Endothelial cell of umbilical vein (primary cell): ENCODE data around the gene LILRA6. TPM values are rescaled to one million over a fixed set of nuclear protein-coding genes. Genes with fewer than 3 reads are reported as not detected.
"Not testable (repeated sequence)": the region's sequence is repeated elsewhere in the genome, so short reads cannot be mapped to it uniquely, and the experiment has no call there.

Experiments used
- BruUV-seq: library from RNA; stranded (reverse); fragments of 400-500 nt; replicated peaks from 2 replicates; lab custom pipeline; 2021; lab: Mats Ljungman, UMichigan
- CTCF ChIA-PET: fragments of 300-600, 350-600 bp; sonication (Branson Sonifier 250); formaldehyde crosslinking; loops from one replicate; lab custom pipeline; 2021; ENCODE audit warnings: antibody characterized with exemption, inconsistent platforms; lab: Charles Lee
- POLR2A ChIA-PET: fragments of 300-600, 350-600 bp; sonication (Branson Sonifier 250); formaldehyde crosslinking; loops from one replicate; lab custom pipeline; 2021; ENCODE audit warnings: antibody characterized with exemption, inconsistent platforms; lab: Charles Lee
- DNase-seq: peaks from one replicate; pipeline ENCODE4 v3.0.0-alpha.2; 2011; ENCODE audit warnings: low read depth, low spot score
- FAIRE-seq: peaks from 2 replicates; lab custom pipeline; 2011; peaks lifted over from hg19 to GRCh38; lab: Jason Lieb, UNC
- H2AFZ ChIP-seq: 2 replicates; pipeline ENCODE4 v1.6.0; 2012; ENCODE audit warnings: low read depth, low read length, control low read depth, inconsistent platforms
- H3K27ac ChIP-seq: 2 replicates; pipeline ENCODE4 v1.5.1; 2011; ENCODE audit warnings: low read depth, mild to moderate bottlenecking, control low read depth, low read length, moderate library complexity; ENCODE audit not compliant: insufficient read depth
- H3K27me3 ChIP-seq, 2 experiments: 2 replicates each; pipeline versions ENCODE4 v1.6.0 to v1.6.1; 2011; ENCODE audit warnings: low read length in 2 of 2, mixed read lengths in 1 of 2; ENCODE audit not compliant: control insufficient read depth in 2 of 2, insufficient read depth in 2 of 2
- H3K36me3 ChIP-seq, 2 experiments: 2 replicates in 1 of 2; 3 replicates in 1 of 2; pipeline ENCODE4 v1.5.1; 2011; ENCODE audit warnings: low read length in 2 of 2, mild to moderate bottlenecking in 1 of 2, moderate library complexity in 1 of 2; ENCODE audit not compliant: control insufficient read depth in 2 of 2, insufficient read depth in 2 of 2; ENCODE audit errors: extremely low read depth in 1 of 2
- H3K4me1 ChIP-seq: 3 replicates; pipeline ENCODE4 v1.5.1; 2011; ENCODE audit warnings: mild to moderate bottlenecking, low read length; ENCODE audit not compliant: control insufficient read depth, insufficient read depth; ENCODE audit errors: extremely low read depth
- H3K4me2 ChIP-seq: 2 replicates; pipeline ENCODE4 v1.6.1; 2011; ENCODE audit warnings: low read length, control low read depth, mixed read lengths; ENCODE audit not compliant: insufficient read depth
- H3K4me3 ChIP-seq, 3 experiments: fragments of 200-600 bp in 1 of 3; sonication (generic), shearing (Covaris generic) in 1 of 3; replicated peaks in 1 of 3; 2 replicates each; pipeline ENCODE4 v1.5.1; 2011 to 2016; ENCODE audit warnings: control low read depth in 3 of 3, low read length in 3 of 3, mild to moderate bottlenecking in 2 of 3, inconsistent platforms in 1 of 3, low read depth in 1 of 3, moderate library complexity in 1 of 3; ENCODE audit not compliant: insufficient read depth in 1 of 3
- H3K79me2 ChIP-seq: 2 replicates; pipeline ENCODE4 v1.6.0; 2012; ENCODE audit warnings: low read length, inconsistent platforms; ENCODE audit not compliant: control insufficient read depth, insufficient read depth
- H3K9ac ChIP-seq: replicated peaks from 2 replicates; pipeline ENCODE3; 2011; ENCODE audit warnings: low read length, control low read depth; ENCODE audit not compliant: insufficient read depth; ENCODE audit errors: extremely low read depth
- H3K9me1 ChIP-seq: replicated peaks from 3 replicates; pipeline ENCODE4 v1.6.0; 2011; ENCODE audit warnings: mild to moderate bottlenecking, low read length; ENCODE audit not compliant: control insufficient read depth, insufficient read depth; ENCODE audit errors: extremely low read depth
- H3K9me3 ChIP-seq: replicated peaks from 2 replicates; pipeline ENCODE4 v1.5.1; 2012; ENCODE audit warnings: low read length, inconsistent platforms; ENCODE audit not compliant: control insufficient read depth, insufficient read depth
- H4K20me1 ChIP-seq: replicated peaks from 2 replicates; pipeline ENCODE3; 2011; ENCODE audit warnings: mild to moderate bottlenecking, low read length; ENCODE audit not compliant: control insufficient read depth, insufficient read depth; ENCODE audit errors: extremely low read depth
- dilution Hi-C: fragments of 300-500 bp; cut with MboI; formaldehyde crosslinking; loops from one replicate; pipeline ENCODE4 v1.15.0; 2019; ENCODE audit warnings: low sequenced_read_pairs; ENCODE audit not compliant: extremely low pct_ligation_motif_present
- intact Hi-C: fragments of 100-400 bp; cut with micrococcal nuclease; formaldehyde crosslinking; loops from one replicate; pipeline ENCODE4 v1.10.0; 2022
- polyA plus RNA-seq, 4 experiments: library from polyadenylated mRNA; depleted of rRNA in 3 of 4; stranded (reverse) in 3 of 4; unstranded in 1 of 4; fragments of >200 nt; gene quantifications; 2 replicates each; pipeline versions ENCODE4 v1.2.1 to v1.2.3, GENCODE V29; 2011 to 2012; ENCODE audit warnings: missing spikeins in 1 of 4
- total RNA-seq: library from RNA; stranded (reverse); gene quantifications from 2 replicates; pipeline ENCODE4 v1.2.3, GENCODE V29; 2021

LILRA6 gene
- total and polyA plus RNA-seq, 2 donors (not counting 3 experiments of a cell fraction or from before 2014, with no cell fraction given): not detected

DNA sequence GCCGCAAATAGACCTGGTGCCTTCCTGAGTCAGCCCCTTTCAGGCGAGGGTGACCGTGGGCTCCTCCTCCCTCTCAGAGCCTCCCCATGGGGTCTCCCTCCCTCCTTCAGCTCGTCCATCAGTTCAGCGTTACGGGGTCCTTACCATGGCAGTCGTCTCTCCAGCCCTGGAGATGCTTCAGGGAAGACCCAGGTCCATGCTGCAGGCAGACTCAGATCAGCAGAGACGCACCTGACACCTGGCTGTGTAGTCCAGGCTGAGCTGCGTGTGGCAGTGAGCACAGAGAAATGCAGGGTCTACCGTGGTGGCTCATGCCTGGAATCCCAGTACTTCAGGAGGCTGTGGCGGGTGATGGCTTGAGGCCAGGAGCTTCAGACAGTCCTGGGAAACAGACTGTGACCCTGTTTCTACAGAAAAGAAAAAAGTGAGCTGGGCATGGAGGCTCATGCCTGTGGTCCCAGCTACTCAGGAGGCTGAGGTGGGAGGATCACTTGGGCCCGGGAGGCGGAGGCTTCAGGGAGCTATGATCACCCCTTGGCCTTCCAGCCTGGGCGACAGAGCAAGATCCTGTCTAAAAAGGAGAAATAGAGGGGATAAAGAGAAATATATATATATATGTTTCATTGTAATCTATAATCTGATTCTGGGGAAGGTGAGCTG lies 19.2 kb downstream of the LILRA6 start:
- POLR2A ChIA-PET, dilution Hi-C loops, BruUV-seq: not testable (repeated sequence)

DNA sequence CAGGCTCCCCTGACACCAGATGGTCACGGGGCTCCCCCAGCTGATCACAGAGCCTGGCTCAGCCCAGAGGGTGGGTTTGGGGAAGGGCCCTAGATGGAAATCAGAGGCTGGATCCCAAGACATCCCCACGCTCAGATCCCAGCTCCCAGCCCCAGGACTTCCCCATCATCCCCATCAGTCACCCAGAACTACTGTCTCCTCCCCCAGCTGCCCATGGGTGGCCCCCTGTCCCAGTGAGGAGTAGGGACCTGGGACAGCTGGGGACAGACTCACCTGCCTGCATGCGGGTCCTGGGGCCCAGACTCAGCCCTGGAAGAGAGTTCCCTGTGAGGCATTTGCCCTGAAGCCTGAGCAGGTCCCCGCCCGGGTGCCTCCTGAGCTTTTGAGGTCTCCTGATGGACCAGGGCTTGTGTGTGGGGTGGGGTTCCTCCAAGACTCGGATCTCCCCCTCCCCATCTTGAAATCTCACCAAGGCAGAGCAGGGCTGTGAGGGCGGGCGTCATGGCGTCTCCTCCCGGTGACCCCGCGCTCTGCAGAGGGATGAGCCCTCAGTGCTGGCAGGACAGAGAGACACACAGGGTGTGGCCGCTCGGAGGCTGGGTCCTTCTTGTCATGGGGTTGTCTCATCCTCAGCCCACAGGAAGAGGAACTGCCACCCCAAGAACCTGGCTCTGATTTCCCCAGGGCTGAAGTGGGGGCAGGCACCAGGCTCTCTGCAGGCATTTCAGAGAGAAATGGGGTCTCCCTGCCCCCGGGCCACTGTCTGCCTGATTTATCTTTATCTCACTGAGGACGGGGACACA lies 19.9 kb downstream of the LILRA6 start, which contains the start of gene LILRB3:
LILRB3 (minus strand) TSS at position 534 of the 803 bp plus-strand sequence; CDS start at position 503, 31 bp downstream.
- H3K36me3 ChIP-seq, FAIRE-seq, H3K9me1 ChIP-seq, H3K9ac ChIP-seq, H2AFZ ChIP-seq, H3K4me3 ChIP-seq, H3K4me2 ChIP-seq, POLR2A ChIA-PET, H3K4me1 ChIP-seq, H3K79me2 ChIP-seq, BruUV-seq, H3K27ac ChIP-seq, H4K20me1 ChIP-seq, dilution Hi-C loops, DNase-seq, H3K9me3 ChIP-seq, H3K27me3 ChIP-seq: not testable (repeated sequence)
- intact Hi-C loops: loop anchor here (2.0 kb wide), 1 partner anchor 18 kb away; no protein-coding TSS in a partner anchor
- CTCF ChIA-PET: interaction anchor here (1.2 to 1.5 kb wide), 3 partner anchors 10 to 44 kb away, joined by 3 to 5 read pairs (median 4); no protein-coding TSS in a partner anchor

More for the DNA sequence above, 19.2 kb downstream of the LILRA6 start:
- H4K20me1 ChIP-seq, H3K4me2 ChIP-seq, H3K27me3 ChIP-seq, H3K9ac ChIP-seq, H3K4me1 ChIP-seq, H3K27ac ChIP-seq, H3K9me3 ChIP-seq, DNase-seq, H3K4me3 ChIP-seq, H2AFZ ChIP-seq, H3K36me3 ChIP-seq, FAIRE-seq, H3K79me2 ChIP-seq, H3K9me1 ChIP-seq: not testable (repeated sequence)
- CTCF ChIA-PET: interaction anchor here (1.2 to 1.5 kb wide), 2 partner anchors 9 to 42 kb away, joined by 3 to 5 read pairs; no protein-coding TSS in a partner anchor
- intact Hi-C loops: loop anchor here (2.0 kb wide), 1 partner anchor 17 kb away; no protein-coding TSS in a partner anchor

DNA sequence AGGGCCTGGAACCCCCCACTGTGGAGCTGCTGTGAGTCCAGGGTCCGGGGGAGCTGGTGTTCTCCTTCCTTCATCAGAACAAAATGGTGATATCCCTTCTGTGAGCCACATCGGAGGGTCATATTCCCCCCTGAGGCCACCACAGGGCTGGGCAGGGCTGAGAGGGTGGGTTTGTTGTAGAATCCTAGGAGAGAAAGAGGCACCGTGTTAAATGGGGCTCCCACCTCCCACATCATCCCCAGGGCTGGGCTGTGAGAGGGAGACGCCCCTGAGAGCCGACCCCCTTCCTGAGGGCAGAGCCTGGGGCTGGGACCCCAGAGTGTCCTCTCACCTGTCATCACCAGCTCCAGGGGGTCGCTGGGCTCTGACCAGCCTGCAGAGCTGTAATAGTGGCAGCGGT lies 20.6 kb downstream of the LILRA6 start:
- H3K4me1 ChIP-seq, H2AFZ ChIP-seq, H4K20me1 ChIP-seq, H3K27me3 ChIP-seq, POLR2A ChIA-PET, dilution Hi-C loops, H3K27ac ChIP-seq, H3K9ac ChIP-seq, H3K4me3 ChIP-seq, FAIRE-seq, H3K36me3 ChIP-seq, H3K9me1 ChIP-seq, BruUV-seq, H3K9me3 ChIP-seq, DNase-seq, H3K4me2 ChIP-seq, H3K79me2 ChIP-seq: not testable (repeated sequence)
- intact Hi-C loops: loop anchor here (2.0 kb wide), 1 partner anchor 19 kb away; no protein-coding TSS in a partner anchor
- CTCF ChIA-PET: interaction anchor here (1.4 kb wide), 1 partner anchor 45 kb away, joined by 4 read pairs; no protein-coding TSS in a partner anchor
